Subcutaneous abdominal adipose tissue (tissue), 5 donors: ENCODE data around the gene TRIO.

Experiments used
- H3K27ac ChIP-seq: one replicate; pipeline ENCODE4 v1.7.0; 2013; ENCODE audit warnings: low read depth, mild to moderate bottlenecking, inconsistent platforms, low read length, moderate library complexity
- H3K27me3 ChIP-seq, 5 donors: one replicate each; pipeline ENCODE4 v1.7.0; 2013; ENCODE audit warnings: low read length in 5 of 5, inconsistent platforms in 1 of 5; ENCODE audit not compliant: control insufficient read depth in 5 of 5, insufficient read depth in 4 of 5
- H3K36me3 ChIP-seq, 5 donors: one replicate each; pipeline ENCODE4 v1.7.0; 2013; ENCODE audit warnings: low read length in 5 of 5; ENCODE audit not compliant: control insufficient read depth in 5 of 5, insufficient read depth in 5 of 5
- H3K4me1 ChIP-seq, 5 donors: one replicate each; pipeline ENCODE4 v1.7.0; 2013; ENCODE audit warnings: low read length in 5 of 5, mild to moderate bottlenecking in 3 of 5, moderate library complexity in 1 of 5; ENCODE audit not compliant: control insufficient read depth in 5 of 5, insufficient read depth in 5 of 5
- H3K4me3 ChIP-seq, 5 donors: one replicate each; pipeline ENCODE4 v1.7.0; 2013; ENCODE audit warnings: low read length in 5 of 5, low read depth in 1 of 5
- H3K9ac ChIP-seq, 5 donors: one replicate each; pipeline ENCODE4 v1.7.0; 2013; ENCODE audit warnings: low read length in 5 of 5, mild to moderate bottlenecking in 4 of 5, moderate library complexity in 3 of 5
- H3K9me3 ChIP-seq, 5 donors: one replicate each; pipeline ENCODE4 v1.7.0; 2013; ENCODE audit warnings: low read length in 5 of 5; ENCODE audit not compliant: control insufficient read depth in 5 of 5
- donor health status: healthy.
- donor health status: healthy.
- donor health status: healthy.
- donor health status: healthy.
- donor health status: healthy.

Gene TRIO

DNA sequence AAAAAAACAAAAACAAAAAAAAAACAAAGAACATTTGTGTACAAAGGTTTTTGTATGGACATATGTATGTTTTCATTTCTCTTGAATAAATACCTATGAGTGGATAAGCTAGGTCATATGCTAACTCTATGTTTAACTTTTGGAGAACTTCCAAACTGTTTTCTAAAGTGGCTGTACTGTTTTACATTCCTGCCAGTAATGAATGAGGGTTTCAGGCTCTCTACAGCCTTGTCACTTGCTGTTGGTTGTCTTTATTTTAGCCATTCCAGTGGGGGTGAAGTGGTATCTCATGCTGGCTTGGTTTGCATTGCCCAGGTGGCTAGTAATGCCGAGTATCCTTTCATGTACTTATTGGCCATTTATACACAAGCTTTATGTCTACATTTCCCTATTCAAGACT, 9.1 kb upstream of the TRIO start:
- Histone ChIP-seq H3K9ac (no peak overlapping the region), H3K36me3 (no peaks in the 10 kb centered on the region), H3K27ac (no peak overlapping the region), H3K4me3 (no peak overlapping the region), H3K9me3 (peaks cover 0 to 6% (median 0%) of the 10 kb centered on the region in 5 donors), H3K27me3 (no peaks in the 10 kb centered on the region), H3K4me1 (no peaks in the 10 kb centered on the region)

DNA sequence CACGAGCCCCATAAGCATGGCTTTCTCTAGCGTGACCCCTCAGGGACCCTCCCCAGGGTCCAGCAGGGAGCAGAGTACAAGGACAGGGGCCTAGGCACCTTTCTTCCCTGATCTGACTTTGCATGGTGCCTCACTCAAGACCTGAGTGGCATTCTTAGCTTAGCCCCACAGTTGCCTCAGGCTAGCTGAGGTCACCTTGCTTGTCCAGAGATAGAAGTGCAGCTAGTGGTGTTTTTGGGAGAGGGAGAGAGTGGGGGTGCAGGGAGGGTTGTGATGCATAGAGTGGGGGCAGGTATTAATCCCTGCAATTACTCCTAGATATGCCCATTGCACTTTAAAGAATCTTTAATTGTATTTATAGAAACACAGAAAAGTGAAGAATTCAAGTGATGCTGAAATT, 8.4 kb upstream of the TRIO start:
- Histone ChIP-seq H3K4me3 (no peak overlapping the region), H3K4me1 (no peaks in the 10 kb centered on the region), H3K36me3 (no peaks in the 10 kb centered on the region), H3K27ac (no peak overlapping the region), H3K9ac (no peak overlapping the region), H3K27me3 (no peaks in the 10 kb centered on the region), H3K9me3 (peaks cover 0 to 6% (median 0%) of the 10 kb centered on the region in 5 donors)

DNA sequence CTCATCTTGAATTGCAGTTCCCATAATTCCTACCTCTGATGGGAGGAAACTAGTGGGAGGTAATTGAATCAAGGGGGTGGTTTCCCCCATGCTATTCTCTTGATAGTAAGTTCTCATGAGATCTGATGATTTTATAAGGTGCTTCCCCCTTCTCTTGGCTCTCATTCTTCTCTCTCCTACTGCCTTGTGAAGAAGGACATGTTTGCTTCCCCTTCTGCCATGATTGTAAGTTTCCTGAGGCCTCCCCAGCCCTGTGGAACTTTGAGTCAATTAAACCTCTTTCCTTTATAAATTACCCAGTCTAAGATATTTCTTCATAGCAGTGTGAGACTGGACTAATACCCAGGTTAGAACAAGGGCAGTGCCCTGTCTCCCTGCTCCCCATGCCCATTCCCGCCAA, 7.5 kb upstream of the TRIO start:
- peaks cover 0 to 6% (median 0%) of the 10 kb centered on the region in 5 donors for H3K9me3 ChIP-seq
- H3K4me3 ChIP-seq: no peak overlapping the region
- no peaks in the 10 kb centered on the region for H3K36me3 ChIP-seq
- H3K27me3 ChIP-seq: no peaks in the 10 kb centered on the region
- no peak overlapping the region for H3K27ac ChIP-seq
- H3K4me1 ChIP-seq: no peaks in the 10 kb centered on the region
- no peak overlapping the region for H3K9ac ChIP-seq

DNA sequence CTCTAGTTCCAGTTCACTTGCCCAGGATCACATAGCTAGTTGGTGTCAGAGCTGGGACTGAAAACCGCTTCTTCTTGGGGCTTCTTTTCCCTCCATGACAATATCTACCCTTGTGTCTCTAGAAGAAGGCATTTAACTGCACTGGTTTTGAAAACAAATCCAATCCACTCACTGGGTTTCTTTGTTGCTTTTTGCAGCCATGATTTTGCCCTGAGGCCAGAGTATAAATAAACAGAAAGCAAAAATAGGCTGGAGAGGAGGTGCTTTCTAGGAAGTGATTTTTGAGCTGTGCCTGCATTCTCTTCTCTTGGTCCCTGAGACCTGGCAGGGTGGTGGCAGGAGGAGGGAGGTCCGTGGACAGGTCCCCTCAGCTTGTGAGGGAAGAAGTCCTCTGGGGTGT, 6.9 kb upstream of the TRIO start:
- no peaks in the 10 kb centered on the region for H3K4me1 ChIP-seq
- H3K36me3 ChIP-seq: no peaks in the 10 kb centered on the region
- H3K4me3 ChIP-seq: no peak overlapping the region
- no peak overlapping the region for H3K27ac ChIP-seq
- H3K27me3 ChIP-seq: no peaks in the 10 kb centered on the region
- H3K9me3 ChIP-seq: peaks cover 0 to 6% (median 0%) of the 10 kb centered on the region in 5 donors
- H3K9ac ChIP-seq: no peak overlapping the region

DNA sequence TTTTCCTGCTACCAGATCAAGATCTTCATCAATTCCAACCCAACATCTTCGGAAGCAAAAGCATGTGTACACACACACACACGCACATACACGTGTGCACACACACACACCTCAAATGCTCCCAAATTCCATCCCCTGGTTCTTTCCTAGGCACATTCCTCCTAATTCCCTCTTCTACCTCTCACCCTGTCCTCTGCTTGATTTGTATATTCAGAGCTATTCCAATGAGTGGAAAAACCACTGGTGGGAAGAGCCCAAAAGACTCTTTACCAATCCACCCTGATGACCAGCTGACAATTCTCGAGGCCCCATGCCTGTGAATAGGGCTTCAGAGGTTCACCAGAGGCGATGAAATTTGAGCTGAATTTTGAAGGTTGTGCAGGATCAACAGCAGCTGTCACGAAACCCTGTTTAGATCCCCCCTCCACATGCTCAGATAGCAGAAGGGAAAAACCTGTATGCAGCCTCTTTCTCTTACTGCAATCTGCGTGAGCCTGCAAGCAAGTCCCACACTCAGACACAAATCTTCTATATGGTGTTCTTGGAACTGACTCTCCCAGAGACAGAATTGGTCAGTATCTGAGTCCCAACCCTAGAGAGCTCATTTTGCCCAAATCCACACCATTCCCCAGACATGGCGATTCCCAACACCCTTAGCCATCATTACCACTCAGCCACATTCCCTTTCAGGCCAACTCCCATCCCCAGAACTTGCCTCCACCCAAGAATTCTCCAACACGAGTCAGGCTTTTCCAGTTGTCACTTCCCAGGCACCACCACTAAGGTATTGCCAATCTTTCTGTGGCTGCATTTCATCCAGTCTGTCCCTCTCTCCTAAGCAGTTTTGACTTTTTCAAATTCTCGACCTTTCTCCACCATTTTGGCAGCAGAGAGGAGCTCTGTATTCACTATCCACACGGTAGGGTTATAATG, 4.3 kb upstream of the TRIO start:
- Histone ChIP-seq H3K4me1 (peaks cover 0 to 11% (median 7%) of the 10 kb centered on the region in 5 donors), H3K27ac (no peak overlapping the region), H3K9ac (no peak overlapping the region), H3K4me3 (no peak overlapping the region), H3K9me3 (peaks cover 0 to 6% (median 0%) of the 10 kb centered on the region in 5 donors), H3K27me3 (no peaks in the 10 kb centered on the region), H3K36me3 (no peaks in the 10 kb centered on the region)

DNA sequence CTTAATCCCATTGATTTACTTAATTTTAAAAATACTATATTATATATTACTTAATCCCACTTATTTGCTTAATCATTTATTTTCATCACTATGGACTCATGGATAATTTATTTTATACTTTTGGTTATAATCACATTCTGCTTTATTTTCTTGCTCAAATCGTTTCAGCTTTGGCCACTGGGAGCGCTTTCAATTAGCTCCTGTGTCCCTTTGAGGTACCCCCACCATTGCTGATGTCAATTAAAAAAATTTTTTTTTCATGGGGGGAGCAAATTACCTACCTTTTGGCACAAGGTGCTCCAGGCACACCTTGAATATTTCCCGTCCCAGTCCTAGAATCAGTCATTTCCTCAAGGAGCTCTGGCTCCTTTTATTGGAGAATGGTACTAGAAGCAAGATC, 1.4 kb upstream of the TRIO start:
- Histone ChIP-seq H3K36me3 (no peaks in the 10 kb centered on the region), H3K4me3 (no peak overlapping the region), H3K27ac (no peak overlapping the region), H3K9ac (no peak overlapping the region), H3K4me1 (peaks cover 2 to 29% (median 26%) of the 10 kb centered on the region in 5 donors), H3K27me3 (no peaks in the 10 kb centered on the region), H3K9me3 (no peaks in the 10 kb centered on the region)

DNA sequence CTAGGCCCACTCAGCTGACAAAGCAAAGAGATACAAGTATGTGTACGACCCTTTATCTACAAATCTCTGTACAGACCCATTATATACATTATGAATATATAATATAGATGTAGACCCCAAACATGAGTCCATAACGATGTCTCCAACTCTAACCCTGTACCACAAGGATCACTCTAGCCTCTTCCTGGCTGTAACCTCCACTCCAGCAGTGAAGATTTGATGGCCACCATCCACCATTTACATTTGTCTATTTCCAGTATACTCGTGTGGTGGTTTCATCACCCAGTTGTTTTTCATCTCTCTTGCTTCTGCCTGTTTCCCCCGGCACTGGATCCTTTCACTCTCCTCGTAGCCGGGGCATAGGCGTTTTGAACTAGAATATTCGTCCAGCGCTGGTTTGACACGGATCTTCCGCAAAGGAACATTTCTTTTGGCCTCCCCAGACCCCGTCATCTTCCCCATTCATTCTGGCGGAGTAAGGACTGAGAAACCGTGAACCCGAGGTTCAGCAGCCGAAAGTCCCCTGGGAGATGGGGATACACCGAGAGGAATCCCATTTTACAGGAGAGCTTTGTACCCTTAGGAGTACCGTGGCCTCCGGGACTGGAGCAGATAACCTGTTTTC, 828 bp upstream of the TRIO start:
- Histone ChIP-seq H3K4me3 (peak overlapping the region; percentile 74 to 84 (median 76)), H3K27me3 (no peaks in the 10 kb centered on the region)

DNA sequence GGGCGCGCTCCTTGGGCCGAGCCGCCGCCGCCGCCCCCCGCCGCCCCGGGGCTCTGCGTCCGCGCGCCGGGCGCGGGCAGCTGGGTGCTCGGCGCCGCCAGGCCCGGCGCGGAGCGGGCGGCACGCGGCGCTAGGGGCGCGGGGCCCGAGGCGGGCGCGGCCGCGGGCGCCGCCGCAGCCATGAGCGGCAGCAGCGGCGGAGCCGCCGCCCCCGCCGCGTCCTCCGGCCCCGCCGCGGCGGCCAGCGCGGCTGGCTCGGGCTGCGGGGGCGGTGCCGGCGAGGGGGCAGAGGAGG, 351 bp downstream of the TRIO start:
- no peaks in the 10 kb centered on the region for H3K27me3 ChIP-seq
- peak overlapping the region in 2 of 5 donors; percentile 96 to 99 for H3K9ac ChIP-seq
- H3K9me3 ChIP-seq: no peaks in the 10 kb centered on the region
- H3K36me3 ChIP-seq: no peaks in the 10 kb centered on the region
- H3K4me1 ChIP-seq: peaks cover 2 to 46% (median 42%) of the 10 kb centered on the region in 5 donors
- no peak overlapping the region for H3K27ac ChIP-seq
- peak overlapping the region in 4 of 5 donors; percentile 86 to 96 (median 90) for H3K4me3 ChIP-seq

More for the DNA sequence above, 828 bp upstream of the TRIO start:
- Histone ChIP-seq H3K4me1 (peaks cover 2 to 35% (median 31%) of the 10 kb centered on the region in 5 donors), H3K27ac (peak overlapping the region; percentile 85), H3K36me3 (no peaks in the 10 kb centered on the region), H3K9ac (peak overlapping the region; percentile 82 to 94 (median 92)), H3K9me3 (no peaks in the 10 kb centered on the region)

DNA sequence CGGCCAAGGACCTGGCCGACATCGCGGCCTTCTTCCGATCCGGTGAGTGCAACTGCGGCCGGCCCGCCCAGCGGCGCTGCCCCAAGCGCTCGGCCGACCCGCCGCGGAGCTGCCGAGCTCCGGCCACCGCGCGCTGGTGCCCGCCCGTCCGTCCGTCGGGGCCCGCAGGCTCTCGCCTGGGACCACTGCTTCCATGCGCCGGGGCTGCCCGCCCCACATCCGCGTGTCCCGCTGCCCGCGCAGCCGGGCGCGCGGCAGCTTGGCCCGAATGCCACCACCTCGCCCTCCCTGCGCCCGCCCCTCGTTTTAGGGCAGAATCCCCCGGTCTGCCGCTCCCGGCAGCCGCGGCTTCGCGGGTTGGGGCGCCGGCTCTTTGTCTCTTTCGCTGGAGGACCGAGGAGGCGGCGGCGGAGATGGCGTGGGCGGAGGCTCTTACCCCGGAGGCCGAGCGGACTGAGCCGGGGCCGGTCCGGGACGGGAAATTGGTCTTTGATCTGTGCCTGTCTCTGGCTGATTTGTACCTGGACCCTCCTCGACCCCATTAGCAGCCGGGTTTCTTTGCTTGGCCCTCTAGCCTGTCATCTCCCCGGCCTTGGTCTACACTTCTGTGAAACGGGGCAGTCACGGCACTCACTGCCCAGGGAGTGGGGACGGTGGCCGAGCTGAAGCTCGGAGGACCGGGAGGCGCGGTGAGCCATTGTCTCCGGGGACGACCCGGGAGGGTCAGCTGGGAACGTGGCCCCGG, 871 bp downstream of the TRIO start:
- Histone ChIP-seq H3K9me3 (no peaks in the 10 kb centered on the region), H3K27me3 (no peaks in the 10 kb centered on the region), H3K27ac (peak overlapping the region; percentile 97), H3K4me3 (peak overlapping the region; percentile 79 to 96 (median 90)), H3K36me3 (no peaks in the 10 kb centered on the region), H3K9ac (peak overlapping the region; percentile 88 to 99 (median 96)), H3K4me1 (peaks cover 4 to 52% (median 47%) of the 10 kb centered on the region in 5 donors)
